GM12873 (cell line): ENCODE data around the gene DUOX1.

ENCODE experiments used
- TF ChIP-seq, protein P1 (sequence below): IDR thresholded peaks from 2 replicates; pipeline ENCODE4 v1.5.1; 2012; ENCODE audit warnings: low read depth, mild to moderate bottlenecking, moderate library complexity, low read length, control low read depth; ENCODE audit not compliant: insufficient read depth; ENCODE audit errors: missing control alignments

Gene DUOX1

DNA sequence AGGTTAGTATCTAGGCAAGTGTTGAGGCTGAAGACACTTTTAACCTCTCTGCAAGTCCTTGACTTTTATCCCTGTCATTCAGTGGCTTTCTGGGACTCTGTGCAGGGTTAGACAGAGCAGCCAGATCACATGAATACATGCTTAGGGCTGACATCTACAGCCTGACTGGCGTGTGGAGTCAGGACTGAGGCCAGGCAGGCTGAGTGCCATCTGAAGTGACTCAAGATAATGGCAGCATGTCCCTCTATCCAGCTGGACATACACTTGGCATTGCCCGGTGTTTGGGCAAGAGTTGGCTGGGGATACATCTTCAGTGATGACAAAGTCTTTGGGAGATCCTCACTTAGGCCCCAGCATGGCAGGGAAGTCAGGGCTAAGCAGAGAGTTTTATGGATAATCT is 38.2 kb upstream of the DUOX1 start:
- TF ChIP-seq, protein P1, sequence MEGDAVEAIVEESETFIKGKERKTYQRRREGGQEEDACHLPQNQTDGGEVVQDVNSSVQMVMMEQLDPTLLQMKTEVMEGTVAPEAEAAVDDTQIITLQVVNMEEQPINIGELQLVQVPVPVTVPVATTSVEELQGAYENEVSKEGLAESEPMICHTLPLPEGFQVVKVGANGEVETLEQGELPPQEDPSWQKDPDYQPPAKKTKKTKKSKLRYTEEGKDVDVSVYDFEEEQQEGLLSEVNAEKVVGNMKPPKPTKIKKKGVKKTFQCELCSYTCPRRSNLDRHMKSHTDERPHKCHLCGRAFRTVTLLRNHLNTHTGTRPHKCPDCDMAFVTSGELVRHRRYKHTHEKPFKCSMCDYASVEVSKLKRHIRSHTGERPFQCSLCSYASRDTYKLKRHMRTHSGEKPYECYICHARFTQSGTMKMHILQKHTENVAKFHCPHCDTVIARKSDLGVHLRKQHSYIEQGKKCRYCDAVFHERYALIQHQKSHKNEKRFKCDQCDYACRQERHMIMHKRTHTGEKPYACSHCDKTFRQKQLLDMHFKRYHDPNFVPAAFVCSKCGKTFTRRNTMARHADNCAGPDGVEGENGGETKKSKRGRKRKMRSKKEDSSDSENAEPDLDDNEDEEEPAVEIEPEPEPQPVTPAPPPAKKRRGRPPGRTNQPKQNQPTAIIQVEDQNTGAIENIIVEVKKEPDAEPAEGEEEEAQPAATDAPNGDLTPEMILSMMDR = no peak

DNA sequence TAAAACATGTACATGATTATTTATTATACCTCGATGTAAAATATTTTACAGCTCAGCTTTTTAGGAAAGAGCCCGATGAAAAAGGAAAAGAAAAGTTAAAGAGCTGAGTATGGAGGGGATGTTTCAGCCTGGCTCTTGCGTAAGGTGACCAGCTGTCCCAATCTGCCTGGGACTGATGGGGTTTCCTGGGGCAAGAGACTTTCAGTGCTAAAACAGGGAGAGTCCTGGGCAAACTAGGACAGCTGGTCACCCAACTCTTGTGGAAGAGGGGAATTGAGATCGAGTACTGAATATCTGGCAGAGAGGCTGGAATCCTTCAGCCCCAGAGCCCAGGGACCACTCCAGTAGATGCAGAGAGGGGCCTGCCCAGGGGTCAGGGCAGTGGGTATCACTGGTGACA is 36.8 kb upstream of the DUOX1 start:
- TF ChIP-seq, protein P1 = no peak

DNA sequence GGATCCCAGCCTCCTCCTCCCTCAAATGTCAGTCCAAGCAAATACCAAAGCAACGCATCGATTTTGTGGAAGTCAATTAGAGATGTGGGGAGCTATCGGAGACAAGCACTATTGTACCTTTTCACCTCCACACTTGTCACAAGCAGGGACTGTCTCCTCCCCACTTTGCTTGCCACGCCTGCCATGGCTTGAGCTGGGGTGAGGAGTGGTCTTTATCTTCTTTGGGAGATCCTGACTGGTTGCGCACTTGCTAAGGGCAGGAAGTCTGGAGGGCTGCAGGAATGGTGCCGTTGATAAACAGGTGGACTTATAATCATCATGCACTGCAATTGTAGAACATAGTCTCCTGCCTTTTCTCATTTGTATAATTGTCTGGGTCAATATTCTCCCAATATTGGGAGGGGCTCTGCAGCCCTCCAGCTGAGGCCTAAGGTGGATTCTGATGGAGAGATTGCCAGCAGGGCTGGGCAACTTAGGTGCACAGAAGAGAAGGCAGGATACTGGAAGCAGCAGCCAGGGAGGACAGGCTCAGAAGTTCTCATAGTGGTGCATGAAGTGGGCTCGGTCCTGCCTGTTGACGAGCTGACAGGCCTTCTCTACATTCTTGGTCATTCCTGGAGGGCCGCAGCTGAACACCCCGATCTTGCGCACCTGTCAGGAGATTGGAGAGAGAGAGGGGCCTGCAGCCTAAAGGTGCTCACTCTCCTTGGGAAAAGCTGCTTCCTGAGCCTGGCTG is 36.0 kb upstream of the DUOX1 start:
- TF ChIP-seq, protein P1 = no peak

DNA sequence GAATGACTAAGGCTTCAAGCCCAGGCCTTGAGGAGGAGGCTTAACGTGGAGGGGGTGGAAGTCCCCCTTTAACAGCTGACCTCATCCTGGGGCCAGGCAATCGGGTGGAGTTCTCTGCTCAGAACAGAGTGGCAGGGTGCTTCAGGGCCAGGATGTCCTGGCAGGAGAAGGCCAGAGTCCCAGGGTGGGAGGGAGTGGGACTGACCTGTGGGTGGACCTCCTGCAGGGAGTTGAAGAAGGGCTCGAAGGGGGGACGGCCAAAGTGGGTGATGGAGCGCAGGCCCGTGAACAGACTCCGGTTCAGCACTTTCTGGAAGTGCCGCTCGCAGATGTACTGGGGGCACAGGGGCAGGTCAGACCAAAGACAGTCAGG is 35.5 kb upstream of the DUOX1 start:
- TF ChIP-seq, protein P1 = no peak

DNA sequence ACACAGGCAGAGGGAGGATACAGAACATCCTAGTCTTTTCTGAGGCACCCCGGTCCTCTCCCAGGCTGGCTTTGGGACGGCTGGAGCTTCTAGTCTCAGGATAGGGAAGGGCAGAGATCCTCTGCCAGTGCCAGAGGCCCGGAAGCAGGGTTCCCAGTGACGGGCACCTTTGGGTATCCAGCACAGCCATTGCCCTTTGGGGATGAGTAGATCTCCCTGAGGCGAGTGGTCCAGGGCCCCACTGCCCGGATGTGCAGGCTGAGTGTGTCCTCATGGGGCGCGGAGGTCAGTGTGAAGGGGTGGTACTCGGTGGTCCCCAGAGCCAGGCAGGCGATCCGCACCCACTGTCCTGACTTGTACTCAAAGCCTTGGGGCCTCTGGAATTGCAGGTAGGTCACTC is 34.1 kb upstream of the DUOX1 start:
- TF ChIP-seq, protein P1 = no peak

DNA sequence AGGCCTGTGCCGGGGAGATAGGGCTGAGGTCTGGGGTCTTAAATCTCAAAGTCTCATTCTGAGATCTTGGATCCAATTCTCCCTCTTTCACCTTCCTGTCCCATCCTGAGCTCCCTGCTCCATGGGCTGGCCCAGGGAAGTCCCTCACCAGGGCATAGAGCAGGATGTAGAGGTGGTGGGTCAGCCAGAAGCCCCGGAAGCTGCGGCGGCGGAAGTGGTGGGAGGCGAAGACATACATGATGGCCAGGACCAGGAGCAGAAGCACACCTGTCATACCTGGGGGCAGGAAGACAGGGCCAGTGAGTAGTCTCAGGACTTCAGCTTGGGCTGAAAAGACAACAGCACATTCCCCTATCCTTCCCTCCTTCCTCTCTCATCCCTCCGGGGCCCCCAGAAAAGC is 32.3 kb upstream of the DUOX1 start:
- TF ChIP-seq, protein P1 = no peak

DNA sequence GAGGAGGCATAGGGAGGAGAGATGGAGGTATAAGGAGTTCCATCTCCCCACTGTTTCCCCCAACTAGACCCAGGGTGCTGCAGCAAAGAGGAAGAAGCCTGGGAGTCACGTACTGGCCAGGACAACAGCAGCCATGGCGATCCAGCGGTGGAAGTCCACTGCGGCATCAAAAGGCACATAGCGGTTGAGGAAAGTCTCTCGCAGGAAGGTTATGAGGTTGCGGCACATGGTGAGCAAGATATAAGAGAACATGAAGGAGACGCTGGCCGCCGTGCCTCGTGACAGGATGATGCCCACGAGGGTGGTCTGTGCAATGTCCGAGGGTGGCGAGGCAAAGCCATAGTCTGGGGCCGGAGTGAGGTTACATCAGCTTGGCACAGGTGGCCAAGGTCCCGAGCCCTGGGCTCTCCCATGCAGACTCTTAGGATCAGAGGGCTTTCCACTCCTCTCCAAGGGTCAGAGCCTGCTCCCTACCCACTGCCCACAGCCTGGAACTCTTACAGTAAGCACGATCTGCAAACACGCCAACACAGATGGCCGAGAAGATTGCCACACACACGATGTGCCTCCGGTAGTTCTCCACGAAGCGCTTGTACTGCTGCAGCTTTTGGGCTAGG is 30.1 kb upstream of the DUOX1 start:
- TF ChIP-seq, protein P1 = no peak
